ENCODE data around the gene CEP63. TPM values are rescaled to one million over a fixed set of nuclear protein-coding genes. Genes with fewer than 3 reads are reported as not detected.

Gene CEP63
- total and polyA plus RNA-seq, 2 of the 8 experiments (the other 6 are each of a cell fraction or from before 2014, with no cell fraction given): 5.3 to 18.2 TPM

- Histone ChIP-seq H2AFZ (ENCODE audit: low read length) (no peak overlapping the region), H4K5ac (ENCODE audit: insufficient read length, low read depth, low read length) (no peak overlapping the region), H2BK5ac (ENCODE audit: low read depth, low read length) (no peak overlapping the region), H3K23me2 (ENCODE audit: low read depth, low read length) (no peaks in the 10 kb centered on the region), H3K14ac (ENCODE audit: insufficient read length) (no peak overlapping the region), H4K20me1 (replicated peaks in 1 of 2; ENCODE audit: control insufficient read depth in 1 of 2, insufficient read depth in 2 of 2, low read length in 2 of 2) (peaks cover 0 to 3% of the 10 kb centered on the region in 2 experiments), H3K4me2 (ENCODE audit: insufficient read depth in 1 of 2, low read depth in 2 of 2, low read length in 2 of 2) (no peak overlapping the region), H4K8ac (ENCODE audit: extremely low read depth, insufficient read depth, low read length) (no peak overlapping the region), H2AK5ac (ENCODE audit: low read depth, low read length) (no peak overlapping the region), H2BK120ac (replicated peaks; ENCODE audit: low read depth, low read length) (no peak overlapping the region), H3K23ac (ENCODE audit: insufficient read length) (no peak overlapping the region), H3K79me1 (ENCODE audit: low read depth, low read length) (no peaks in the 10 kb centered on the region), H3K9ac (replicated peaks in 1 of 4; ENCODE audit: extremely low read depth in 1 of 4, low read depth in 3 of 4, low read length in 3 of 4) (no peak overlapping the region), H3K27ac (ENCODE audit: low read depth, low read length) (no peak overlapping the region), H3K4me1 (replicated peaks in 1 of 4; ENCODE audit: control insufficient read depth in 3 of 4, insufficient read depth in 4 of 4, low read length in 3 of 4) (peaks cover 0 to 10% (median 2%) of the 10 kb centered on the region in 4 experiments; a peak in 3 of 7 replicates), H3K36me3 (ENCODE audit: control insufficient read depth in 2 of 4, insufficient read depth in 4 of 4, low read length in 3 of 4) (no peaks in the 10 kb centered on the region), H3K4me3 (ENCODE audit: extremely low read depth in 1 of 4, insufficient read depth in 2 of 4, low read depth in 3 of 4, low read length in 4 of 4) (no peak overlapping the region), H3K4ac (replicated peaks; ENCODE audit: insufficient read length, low read depth, low read length) (no peak overlapping the region), H3K56ac (replicated peaks; ENCODE audit: insufficient read length, low read depth, low read length) (no peak overlapping the region), H4K91ac (replicated peaks; ENCODE audit: insufficient read length, low read length) (no peak overlapping the region), H2BK12ac (ENCODE audit: low read depth, low read length) (no peak overlapping the region), H3K27me3 (replicated peaks in 1 of 4; ENCODE audit: control insufficient read depth in 3 of 4, extremely low read depth in 1 of 4, insufficient read depth in 3 of 4, low read length in 3 of 4) (peaks cover 0 to 5% (median 2%) of the 10 kb centered on the region in 4 experiments; a peak in 2 of 7 replicates), H3K18ac (ENCODE audit: extremely low read depth, low read length) (no peak overlapping the region), H2BK15ac (ENCODE audit: low read length) (no peak overlapping the region), H3K9me3 (ENCODE audit: insufficient read depth in 2 of 2, low read depth in 1 of 2, low read length in 1 of 2) (no peaks in the 10 kb centered on the region), H2BK20ac (ENCODE audit: low read length) (no peak overlapping the region), H3K79me2 (ENCODE audit: control insufficient read depth in 1 of 2, insufficient read depth in 2 of 2, low read length in 2 of 2) (no peaks in the 10 kb centered on the region)
- FAIRE-seq (no peak), DNase-seq (ENCODE audit: low read depth in 1 of 2, low spot score in 2 of 2) (no peak)
- POLR2A ChIA-PET (ENCODE audit: partially characterized antibody): interaction anchor here (0.9 to 1.3 kb wide), 2 partner anchors 40 to 43 kb away, joined by 3 to 5 read pairs; no protein-coding TSS in a partner anchor
- CTCF ChIA-PET (ENCODE audit: partially characterized antibody): interaction anchor here (0.6 to 13.3 kb wide), 49 partner anchors 9 to 1294 kb away, joined by 3 to 197 read pairs (median 5); partner anchors contain the start of genes EPHB1 and KY
- 76% methylated on average over 1 of the region's 1 CpG; no CpG with 5 or more reads in 1 of the 2 experiments for WGBS, 2 experiments (ENCODE audit: extremely low coverage in 1 of 2, insufficient coverage in 1 of 2, insufficient read length in 1 of 2, insufficient replicate concordance in 2 of 2, low coverage in 1 of 2, low lambda C conversion rate in 2 of 2, missing lambda C conversion rate in 1 of 2)
- TF ChIP-seq TAF1 (IDR thresholded peaks at IDR 0.05; ENCODE audit: low read depth, low read length) (no peak), NRF1 (IDR thresholded peaks at IDR 0.05; ENCODE audit: low read depth, low read length) (no peak), GTF2F1 (IDR thresholded peaks at IDR 0.05; ENCODE audit: borderline replicate concordance, low read depth, low read length) (no peak), JUND (IDR thresholded peaks at IDR 0.05; ENCODE audit: low read length) (no peak), KDM5A (IDR thresholded peaks at IDR 0.05; ENCODE audit: low read length) (no peak), MAFK (IDR thresholded peaks at IDR 0.05; ENCODE audit: low read depth, low read length) (no peak), ATF3 (IDR thresholded peaks at IDR 0.05; ENCODE audit: insufficient read depth, low read depth, low read length) (no peak), ASH2L (IDR thresholded peaks at IDR 0.05; ENCODE audit: low read length) (no peak), BCL11A (IDR thresholded peaks at IDR 0.05; ENCODE audit: low read depth in 2 of 2, low read length in 2 of 2) (no peak), POLR2AphosphoS5 (IDR thresholded peaks at IDR 0.05; ENCODE audit: low read depth, low read length) (no peak)
- TF ChIP-seq, protein P1, sequence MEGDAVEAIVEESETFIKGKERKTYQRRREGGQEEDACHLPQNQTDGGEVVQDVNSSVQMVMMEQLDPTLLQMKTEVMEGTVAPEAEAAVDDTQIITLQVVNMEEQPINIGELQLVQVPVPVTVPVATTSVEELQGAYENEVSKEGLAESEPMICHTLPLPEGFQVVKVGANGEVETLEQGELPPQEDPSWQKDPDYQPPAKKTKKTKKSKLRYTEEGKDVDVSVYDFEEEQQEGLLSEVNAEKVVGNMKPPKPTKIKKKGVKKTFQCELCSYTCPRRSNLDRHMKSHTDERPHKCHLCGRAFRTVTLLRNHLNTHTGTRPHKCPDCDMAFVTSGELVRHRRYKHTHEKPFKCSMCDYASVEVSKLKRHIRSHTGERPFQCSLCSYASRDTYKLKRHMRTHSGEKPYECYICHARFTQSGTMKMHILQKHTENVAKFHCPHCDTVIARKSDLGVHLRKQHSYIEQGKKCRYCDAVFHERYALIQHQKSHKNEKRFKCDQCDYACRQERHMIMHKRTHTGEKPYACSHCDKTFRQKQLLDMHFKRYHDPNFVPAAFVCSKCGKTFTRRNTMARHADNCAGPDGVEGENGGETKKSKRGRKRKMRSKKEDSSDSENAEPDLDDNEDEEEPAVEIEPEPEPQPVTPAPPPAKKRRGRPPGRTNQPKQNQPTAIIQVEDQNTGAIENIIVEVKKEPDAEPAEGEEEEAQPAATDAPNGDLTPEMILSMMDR (IDR thresholded peaks at IDR 0.05; ENCODE audit: control extremely low read depth in 1 of 3, insufficient read depth in 1 of 3, low read depth in 1 of 3, low read length in 3 of 3): no peak
These were observed 114.3 kb downstream of the CEP63 start for GRCh38 chr3:134600206-134600605.

Data from H1 (cell line).